ENCODE results near the gene ERO1A. TPM values are rescaled to one million over a fixed set of nuclear protein-coding genes. Genes with fewer than 3 reads are reported as not detected.

Gene ERO1A
- total and polyA plus RNA-seq, 2 of the 4 experiments (the other 2 are of a cell fraction), result 29.7 to 44.6 TPM

DNA sequence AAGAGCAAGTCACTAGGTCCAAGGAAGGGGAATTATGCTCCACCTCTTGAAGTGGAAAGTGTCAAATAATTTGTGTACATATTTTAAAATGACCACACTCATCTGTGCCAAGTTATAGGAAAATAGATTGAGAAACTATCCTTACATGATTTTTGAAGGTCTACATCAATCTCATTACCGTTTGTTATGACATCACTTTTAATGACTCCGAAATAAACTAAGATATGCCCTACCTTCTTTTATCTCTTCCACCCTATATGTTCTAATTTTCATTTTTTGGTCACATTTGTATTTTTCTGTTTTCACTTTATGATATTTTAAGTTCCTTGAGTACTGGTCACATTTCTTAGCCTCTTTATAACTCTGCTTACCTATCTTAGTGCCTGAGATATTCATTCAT, 8.3 kb upstream of the ERO1A start:
- H3K4me1 ChIP-seq (ENCODE audit: control insufficient read depth, insufficient read depth, low read length), result peaks cover 2% of the 10 kb centered on the region
- POLR2A ChIA-PET (ENCODE audit: unreplicated experiment), result no interaction called here
- no peak overlapping the region for H4K5ac ChIP-seq (ENCODE audit: low read depth, low read length)
- H4K91ac ChIP-seq (ENCODE audit: insufficient read depth, low read depth, low read length), result no peak overlapping the region
- no TSS peak for BruUV-seq (replicated peaks)
- no peak for DNase-seq
- no peak overlapping the region for H2AK9ac ChIP-seq (replicated peaks; ENCODE audit: low read depth, low read length, poor library complexity)
- no peak overlapping the region for H3K18ac ChIP-seq (ENCODE audit: low read depth, low read length)
- in situ Hi-C loops (cut with MboI; ENCODE audit: low sequenced_read_pairs) (loop anchor here (25.0 kb wide), 1 partner anchor 691 kb away; no protein-coding TSS in a partner anchor), dilution Hi-C loops (cut with HindIII; ENCODE audit: low sequenced_read_pairs, unreplicated experiment) (no loop called here), intact Hi-C loops (cut with micrococcal nuclease) (no loop called here)
- H2BK120ac ChIP-seq (ENCODE audit: low read depth, low read length), result no peak overlapping the region
- H3K23ac ChIP-seq (ENCODE audit: low read depth, low read length), result no peak overlapping the region
- H4K20me1 ChIP-seq (ENCODE audit: insufficient read depth, low read length), result peaks cover 11% of the 10 kb centered on the region; the same call in 1 of the 2 replicates
- no peak overlapping the region for H3K56ac ChIP-seq (ENCODE audit: extremely low read depth, insufficient read depth, low read length)
- H3K4ac ChIP-seq (ENCODE audit: low read depth, low read length), result no peak overlapping the region
- peak overlapping the region; percentile 65 for H2AFZ ChIP-seq (replicated peaks; ENCODE audit: low read length, poor library complexity)
- H3K27me3 ChIP-seq (ENCODE audit: control insufficient read depth, insufficient read depth, low read length), result no peaks in the 10 kb centered on the region
- peaks cover 2% of the 10 kb centered on the region; the same call in 1 of the 2 replicates for H3K9me1 ChIP-seq (ENCODE audit: insufficient read depth, low read length)
- no peak overlapping the region for H3K4me3 ChIP-seq (ENCODE audit: insufficient read depth, low read depth, low read length)
- H2BK15ac ChIP-seq (ENCODE audit: low read depth, low read length), result no peak overlapping the region; the same call in 2 of the 3 replicates
- H3K4me2 ChIP-seq (ENCODE audit: low read depth, low read length), result peak overlapping the region; percentile 34; the same call in 1 of the 2 replicates
- peaks cover under 1% of the 10 kb centered on the region; the same call in 1 of the 2 replicates for H3K36me3 ChIP-seq (ENCODE audit: control insufficient read depth, insufficient read depth, low read length)
- WGBS, 2 experiments (ENCODE audit: extremely low coverage in 2 of 2, insufficient read length in 1 of 2), result 100% methylated on average over 1 of the region's 2 CpGs; no CpG with 5 or more reads in 1 of the 2 experiments
- peak overlapping the region; percentile 68; the same call in 1 of the 2 replicates for H2AK5ac ChIP-seq (ENCODE audit: low read depth, low read length)
- no peak overlapping the region for H3K14ac ChIP-seq (replicated peaks; ENCODE audit: low read depth, low read length)
- no peak for ATAC-seq (ENCODE audit: low read depth)
- TF ChIP-seq MAZ (IDR thresholded peaks at IDR 0.05; ENCODE audit: borderline replicate concordance, low read depth, low read length), result no peak
- no peak for TF ChIP-seq POLR2A (IDR thresholded peaks at IDR 0.05; ENCODE audit: low read depth, low read length)
- TF ChIP-seq RAD21 (IDR thresholded peaks at IDR 0.05; ENCODE audit: low read length), result no peak
- TF ChIP-seq BHLHE40 (IDR thresholded peaks at IDR 0.05; ENCODE audit: low read depth, low read length), result no peak
- no peak for TF ChIP-seq NFE2L2 (IDR thresholded peaks at IDR 0.05; ENCODE audit: low read depth, low read length)
- no peak for TF ChIP-seq MAFK (IDR thresholded peaks at IDR 0.05; ENCODE audit: low read depth, low read length)
- no peak for TF ChIP-seq RCOR1 (IDR thresholded peaks at IDR 0.05; ENCODE audit: insufficient replicate concordance, low read length)
- H2BK5ac ChIP-seq (ENCODE audit: low read depth, low read length, poor library complexity, severe bottlenecking), result peak overlapping the region; percentile 59
- H3K9me3 ChIP-seq (ENCODE audit: control insufficient read depth, insufficient read depth, low read length), result no peaks in the 10 kb centered on the region
- CTCF ChIA-PET, result no interaction called here
- H2BK20ac ChIP-seq (ENCODE audit: low read depth, low read length), result 0 out of 2 replicates have a peak overlapping the region, but pooled peaks have one; percentile 5
- peak overlapping the region in 1 of 2 experiments; percentile 22; a peak in 1 of 4 replicates for H4K8ac ChIP-seq (ENCODE audit: low read depth in 2 of 2, low read length in 2 of 2)
- no peak overlapping the region for H3K9ac ChIP-seq (ENCODE audit: low read depth, low read length)
- peaks cover under 1 to 12% of the 10 kb centered on the region in 2 experiments; a peak in 2 of 4 replicates for H3K79me1 ChIP-seq (ENCODE audit: low read depth in 1 of 2, low read length in 2 of 2)
- no peak overlapping the region for H3K27ac ChIP-seq (ENCODE audit: insufficient read depth, low read length)
